ENCODE measurements around the gene XPR1.

DNA sequence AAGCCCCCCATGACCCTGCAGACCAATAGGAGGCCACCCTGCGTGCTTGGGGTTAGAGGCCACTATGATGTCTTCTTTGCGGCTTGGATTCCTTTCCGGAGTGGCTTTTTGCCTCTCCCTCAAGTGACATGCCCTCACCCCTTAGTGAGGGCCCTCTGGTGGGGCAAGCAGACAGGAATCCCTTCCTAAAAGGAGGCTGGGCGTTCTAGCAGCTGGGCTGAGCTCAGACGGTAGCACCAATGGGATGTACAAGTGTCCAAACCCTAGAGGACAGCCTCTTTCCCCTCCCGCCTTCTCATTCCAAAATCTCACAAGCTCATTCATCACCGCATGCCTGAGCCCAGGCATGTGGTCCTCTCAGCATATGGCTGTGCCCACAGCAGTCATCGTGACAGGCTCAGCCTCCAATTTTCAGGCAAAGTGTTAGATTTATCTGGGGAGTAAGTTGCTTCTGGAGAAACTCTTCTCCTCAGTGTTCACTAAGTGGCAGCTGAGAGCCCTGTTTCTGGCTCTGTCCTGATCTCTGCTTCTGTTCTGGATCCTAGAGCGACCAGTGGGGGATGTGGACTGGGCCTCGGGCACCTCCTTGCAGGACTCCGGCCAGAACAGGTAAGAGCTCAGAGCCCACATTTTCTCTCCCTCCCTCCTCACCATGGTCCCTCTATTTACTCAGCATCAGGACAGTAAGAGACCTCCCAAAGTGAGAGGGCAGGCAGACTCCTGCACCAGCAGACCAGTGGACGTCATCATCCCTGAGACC, 285.7 kb downstream of the XPR1 start:
- TF ChIP-seq, protein P1, sequence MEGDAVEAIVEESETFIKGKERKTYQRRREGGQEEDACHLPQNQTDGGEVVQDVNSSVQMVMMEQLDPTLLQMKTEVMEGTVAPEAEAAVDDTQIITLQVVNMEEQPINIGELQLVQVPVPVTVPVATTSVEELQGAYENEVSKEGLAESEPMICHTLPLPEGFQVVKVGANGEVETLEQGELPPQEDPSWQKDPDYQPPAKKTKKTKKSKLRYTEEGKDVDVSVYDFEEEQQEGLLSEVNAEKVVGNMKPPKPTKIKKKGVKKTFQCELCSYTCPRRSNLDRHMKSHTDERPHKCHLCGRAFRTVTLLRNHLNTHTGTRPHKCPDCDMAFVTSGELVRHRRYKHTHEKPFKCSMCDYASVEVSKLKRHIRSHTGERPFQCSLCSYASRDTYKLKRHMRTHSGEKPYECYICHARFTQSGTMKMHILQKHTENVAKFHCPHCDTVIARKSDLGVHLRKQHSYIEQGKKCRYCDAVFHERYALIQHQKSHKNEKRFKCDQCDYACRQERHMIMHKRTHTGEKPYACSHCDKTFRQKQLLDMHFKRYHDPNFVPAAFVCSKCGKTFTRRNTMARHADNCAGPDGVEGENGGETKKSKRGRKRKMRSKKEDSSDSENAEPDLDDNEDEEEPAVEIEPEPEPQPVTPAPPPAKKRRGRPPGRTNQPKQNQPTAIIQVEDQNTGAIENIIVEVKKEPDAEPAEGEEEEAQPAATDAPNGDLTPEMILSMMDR (IDR thresholded peaks at IDR 0.05): no peak
- no peak for TF ChIP-seq POLR2A (IDR thresholded peaks at IDR 0.05)
